ENCODE results near the gene TOM1L2. TPM values are rescaled to one million over a fixed set of nuclear protein-coding genes. Genes with fewer than 3 reads are reported as not detected.

Gene TOM1L2
- total and polyA plus RNA-seq, 11 donors: 122 to 345 (median 247) TPM

DNA sequence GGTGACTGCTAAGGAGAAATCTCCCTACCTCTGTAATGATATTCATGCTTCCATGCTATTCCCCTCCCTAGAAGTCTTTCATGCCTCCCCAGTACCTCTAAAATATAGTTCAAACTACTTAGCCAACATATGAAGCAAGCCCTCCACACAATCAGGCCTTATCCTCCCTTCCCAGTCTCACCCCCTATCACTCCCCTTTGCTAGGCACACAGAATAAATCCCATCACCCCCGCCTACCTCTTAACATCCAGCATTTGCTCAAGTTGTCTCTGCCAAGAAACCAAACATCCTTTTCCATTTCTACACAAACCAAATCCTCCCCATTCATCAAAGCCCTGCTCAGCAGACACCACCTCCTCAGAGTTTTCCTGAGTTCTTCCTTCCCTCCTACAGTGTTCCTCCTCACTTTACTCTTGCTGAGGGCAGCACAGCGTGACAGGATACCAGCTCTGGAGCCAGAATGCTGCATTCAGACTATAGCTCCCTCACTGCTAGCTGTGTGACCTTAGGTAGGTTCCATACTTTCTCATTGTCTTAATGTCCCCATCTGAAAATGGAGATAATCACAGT, 7.0 kb downstream of the TOM1L2 start:
- intact Hi-C loops (cut with DNase I): loop anchor here in 1 of 10 donors (5.0 to 10.0 kb wide), 2 partner anchors 33 to 70 kb away; no protein-coding TSS in a partner anchor
- no peak overlapping the region for H3K27ac ChIP-seq
- ATAC-seq: no peak
- no peaks in the 10 kb centered on the region for H3K27me3 ChIP-seq
- H3K4me1 ChIP-seq: peaks cover 4 to 64% (median 33%) of the 10 kb centered on the region in 12 donors
- TF ChIP-seq, protein P1, sequence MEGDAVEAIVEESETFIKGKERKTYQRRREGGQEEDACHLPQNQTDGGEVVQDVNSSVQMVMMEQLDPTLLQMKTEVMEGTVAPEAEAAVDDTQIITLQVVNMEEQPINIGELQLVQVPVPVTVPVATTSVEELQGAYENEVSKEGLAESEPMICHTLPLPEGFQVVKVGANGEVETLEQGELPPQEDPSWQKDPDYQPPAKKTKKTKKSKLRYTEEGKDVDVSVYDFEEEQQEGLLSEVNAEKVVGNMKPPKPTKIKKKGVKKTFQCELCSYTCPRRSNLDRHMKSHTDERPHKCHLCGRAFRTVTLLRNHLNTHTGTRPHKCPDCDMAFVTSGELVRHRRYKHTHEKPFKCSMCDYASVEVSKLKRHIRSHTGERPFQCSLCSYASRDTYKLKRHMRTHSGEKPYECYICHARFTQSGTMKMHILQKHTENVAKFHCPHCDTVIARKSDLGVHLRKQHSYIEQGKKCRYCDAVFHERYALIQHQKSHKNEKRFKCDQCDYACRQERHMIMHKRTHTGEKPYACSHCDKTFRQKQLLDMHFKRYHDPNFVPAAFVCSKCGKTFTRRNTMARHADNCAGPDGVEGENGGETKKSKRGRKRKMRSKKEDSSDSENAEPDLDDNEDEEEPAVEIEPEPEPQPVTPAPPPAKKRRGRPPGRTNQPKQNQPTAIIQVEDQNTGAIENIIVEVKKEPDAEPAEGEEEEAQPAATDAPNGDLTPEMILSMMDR (IDR thresholded peaks at IDR 0.05): no peak
- no peak for TF ChIP-seq POLR2A (IDR thresholded peaks at IDR 0.05)
- no peak overlapping the region for H3K4me3 ChIP-seq
- 81 to 91% (median 87%) methylated on average over 2 of the region's 2 CpGs for WGBS, 4 donors
- H3K36me3 ChIP-seq: peaks cover 0 to 3% (median 0%) of the 10 kb centered on the region in 9 donors
- no peak for DNase-seq
- H3K9me3 ChIP-seq: no peaks in the 10 kb centered on the region

- H3K36me3 ChIP-seq: peaks cover 0 to 3% (median 0%) of the 10 kb centered on the region in 9 donors
- TF ChIP-seq POLR2A (IDR thresholded peaks at IDR 0.05): no peak
- TF ChIP-seq, protein P1 (IDR thresholded peaks at IDR 0.05): no peak
- H3K9me3 ChIP-seq: no peaks in the 10 kb centered on the region
- no peak overlapping the region for H3K27ac ChIP-seq
- H3K4me1 ChIP-seq: peaks cover 4 to 64% (median 36%) of the 10 kb centered on the region in 12 donors
- intact Hi-C loops (cut with DNase I): loop anchor here in 2 of 10 donors (5.0 to 10.0 kb wide), 3 partner anchors 32 to 70 kb away; no protein-coding TSS in a partner anchor
- WGBS, 4 donors: 61 to 74% (median 68%) methylated on average over 4 of the region's 4 CpGs
- no peak for DNase-seq
- ATAC-seq: no peak
- no peaks in the 10 kb centered on the region for H3K27me3 ChIP-seq
- no peak overlapping the region for H3K4me3 ChIP-seq
Measured at GRCh38 chr17:17964710-17965109, 7.5 kb downstream of the TOM1L2 start.

GRCh38 chr17:17963694-17964436, 8.3 kb downstream of the TOM1L2 start:
- no peak for DNase-seq
- no peak for ATAC-seq
- no peak for TF ChIP-seq POLR2A (IDR thresholded peaks at IDR 0.05)
- TF ChIP-seq, protein P1 (IDR thresholded peaks at IDR 0.05): no peak
- intact Hi-C loops (cut with DNase I): loop anchor here in 2 of 10 donors (5.0 to 10.0 kb wide), 2 partner anchors 37 to 69 kb away; no protein-coding TSS in a partner anchor
- H3K27ac ChIP-seq: no peak overlapping the region
- H3K4me3 ChIP-seq: no peak overlapping the region
- H3K9me3 ChIP-seq: no peaks in the 10 kb centered on the region
- no peaks in the 10 kb centered on the region for H3K27me3 ChIP-seq
- WGBS, 4 donors: 49 to 63% (median 55%) methylated on average over 7 of the region's 7 CpGs
- H3K4me1 ChIP-seq: peaks cover 4 to 69% (median 45%) of the 10 kb centered on the region in 12 donors
- peaks cover 0 to 3% (median 0%) of the 10 kb centered on the region in 9 donors for H3K36me3 ChIP-seq

DNA sequence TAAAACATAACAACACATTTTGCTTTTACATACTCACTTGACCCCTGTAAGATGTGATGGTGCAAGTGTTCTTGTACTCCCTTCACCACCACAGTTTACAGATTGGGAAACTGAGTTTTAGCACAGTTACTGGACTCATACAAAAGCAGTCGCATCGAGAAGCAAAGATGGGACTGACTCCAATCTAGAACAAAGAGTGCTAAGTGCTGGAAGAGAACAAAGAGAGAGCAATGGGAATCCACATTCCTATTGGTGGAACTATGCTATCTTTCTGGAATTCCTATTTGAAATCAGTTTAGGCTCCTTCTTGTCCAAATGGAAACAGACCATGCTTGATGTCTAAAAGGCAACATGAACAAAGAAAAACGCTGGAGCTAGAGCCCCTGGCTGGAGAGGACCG, 9.1 kb downstream of the TOM1L2 start:
- DNase-seq: no peak
- no peak overlapping the region for H3K27ac ChIP-seq
- H3K9me3 ChIP-seq: no peaks in the 10 kb centered on the region
- WGBS, 4 donors: 61 to 69% (median 62%) methylated on average over 4 of the region's 4 CpGs
- peaks cover 0 to 3% (median 0%) of the 10 kb centered on the region in 9 donors for H3K36me3 ChIP-seq
- intact Hi-C loops (cut with DNase I): loop anchor here in 2 of 10 donors (5.0 to 10.0 kb wide), 2 partner anchors 36 to 68 kb away; no protein-coding TSS in a partner anchor
- no peak for TF ChIP-seq POLR2A (IDR thresholded peaks at IDR 0.05)
- TF ChIP-seq, protein P1 (IDR thresholded peaks at IDR 0.05): no peak
- H3K4me3 ChIP-seq: no peak overlapping the region
- H3K27me3 ChIP-seq: no peaks in the 10 kb centered on the region
- H3K4me1 ChIP-seq: peaks cover 4 to 72% (median 52%) of the 10 kb centered on the region in 12 donors
- ATAC-seq: no peak

Data from heart left ventricle (tissue), 16 donors.